Pancreas (tissue), 10 donors: Measurements from ENCODE around the gene SKAP1. TPM values are rescaled to one million over a fixed set of nuclear protein-coding genes. Genes with fewer than 3 reads are reported as not detected.

Experiments used
- ATAC-seq, 4 donors: fragments of 200-7000 bp; cut with Tn5 transposase; one replicate each; pipeline versions ENCODE4 v1.8.0 to v1.9.1; 2020; ENCODE audit warnings: mild to moderate bottlenecking in 4 of 4, moderate library complexity in 4 of 4
- DNase-seq, 6 donors: peaks; one replicate each; pipeline ENCODE4 v3.0.0-alpha.2; 2020
- FAIRE-seq: peaks from 2 replicates; lab custom pipeline; 2012; peaks lifted over from hg19 to GRCh38; lab: Jason Lieb, UNC
- H3K27ac ChIP-seq, 4 donors: fragments of 200-600 bp; sonication (generic); 1 replicate in 3 of 4; 2 replicates in 1 of 4; pipeline versions ENCODE4 v1.5.0 to v1.8.0; 2020
- H3K27me3 ChIP-seq, 4 donors: fragments of 200-600 bp; one replicate each; pipeline ENCODE4 v1.8.0; 2021
- H3K36me3 ChIP-seq, 3 donors: fragments of 200-600 bp; sonication (generic) in 1 of 3; one replicate each; pipeline versions ENCODE4 v1.5.0 to v1.8.0; 2020 to 2021
- H3K4me1 ChIP-seq, 3 donors: fragments of 200-600 bp; one replicate each; pipeline ENCODE4 v1.8.0; 2021
- H3K4me3 ChIP-seq, 4 donors: fragments of 200-600 bp; sonication (generic) in 2 of 4; one replicate each; pipeline versions ENCODE4 v1.5.0 to v1.8.0; 2020 to 2021
- H3K9me3 ChIP-seq, 4 donors: fragments of 200-600 bp; one replicate each; pipeline ENCODE4 v1.8.0; 2021
- WGBS, 2 donors: extraction: QIAGEN DNeasy Blood & Tissue Kit; methylation state at CpG; one replicate each; pipeline ENCODE4 v1.1.7; 2013; 5-methylcytosine and 5-hydroxymethylcytosine counted together
- intact Hi-C, 3 donors: fragments of 100-400 bp; cut with DNase I; formaldehyde crosslinking; loops; one replicate each; pipeline versions ENCODE4 v1.11.1 to v1.14.2; 2022
- polyA plus RNA-seq, 2 donors: library from polyadenylated mRNA; stranded (reverse); fragments of 200-250 nt; gene quantifications; one replicate each; pipeline ENCODE4 v1.2.3, GENCODE V29; 2013
- total RNA-seq, 6 donors: library from RNA; stranded (reverse); fragmentation: NEBNext Ultra II Directional in 4 of 6; extraction: Animal tissue kit (Norgen Biotek cat#: 25700) in 4 of 6; gene quantifications; one replicate each; pipeline versions ENCODE4 v1.2.1 to v1.2.4, GENCODE V29; 2021 to 2023
- TF ChIP-seq, protein P1 (sequence below), 4 donors: fragments of 200-600 bp; sonication (generic) in 3 of 4; IDR thresholded peaks; one replicate each; pipeline versions ENCODE4 v1.5.0 to v1.8.0; 2021; ENCODE audit warnings: antibody characterized with exemption in 4 of 4
- donor health status: healthy with polysubstance abuse.
- donor health status: DM: no; HTN: no; CAD: no; lungs with moderate emphysema.
- donor health status: DM: no; HTN: no; CAD: no.
- donor health status: control.
- donor health status: control.
- donor health status: Bipolar disorder and iron deficiency.
- donor health status: DM: yes; HTN: yes; CAD: no.
- donor health status: DM: no; HTN: no; CAD: no.
- donor health status: DM: no; HTN: no; CAD: no.
- donor health status: DM: yes; HTN: yes; CAD: no.

The SKAP1 gene
- total and polyA plus RNA-seq, 8 donors = 0.92 to 5.2 (median 3.0) TPM

- no peak for DNase-seq
Observed at GRCh38 chr17:48276776-48277175, 153.2 kb downstream of the SKAP1 start.

DNA sequence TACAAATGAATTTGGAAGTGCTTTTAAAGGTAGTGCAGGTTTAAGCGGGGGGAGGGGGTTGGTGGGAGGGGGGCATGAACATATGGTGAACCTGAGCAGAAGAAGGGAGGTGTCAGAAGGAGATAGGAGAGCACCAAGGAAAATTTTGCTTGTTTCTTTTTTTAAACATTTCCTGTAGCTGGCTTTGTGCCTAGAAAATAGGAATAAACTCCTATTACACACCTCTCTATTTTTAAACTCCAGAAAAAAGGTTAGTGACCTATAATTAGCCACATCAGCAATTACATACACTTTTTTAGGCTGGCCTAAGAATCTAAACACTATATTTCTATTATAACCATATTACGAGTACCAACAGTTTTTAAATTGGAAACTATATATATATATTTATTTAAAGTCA, 159.1 kb downstream of the SKAP1 start:
- TF ChIP-seq, protein P1, sequence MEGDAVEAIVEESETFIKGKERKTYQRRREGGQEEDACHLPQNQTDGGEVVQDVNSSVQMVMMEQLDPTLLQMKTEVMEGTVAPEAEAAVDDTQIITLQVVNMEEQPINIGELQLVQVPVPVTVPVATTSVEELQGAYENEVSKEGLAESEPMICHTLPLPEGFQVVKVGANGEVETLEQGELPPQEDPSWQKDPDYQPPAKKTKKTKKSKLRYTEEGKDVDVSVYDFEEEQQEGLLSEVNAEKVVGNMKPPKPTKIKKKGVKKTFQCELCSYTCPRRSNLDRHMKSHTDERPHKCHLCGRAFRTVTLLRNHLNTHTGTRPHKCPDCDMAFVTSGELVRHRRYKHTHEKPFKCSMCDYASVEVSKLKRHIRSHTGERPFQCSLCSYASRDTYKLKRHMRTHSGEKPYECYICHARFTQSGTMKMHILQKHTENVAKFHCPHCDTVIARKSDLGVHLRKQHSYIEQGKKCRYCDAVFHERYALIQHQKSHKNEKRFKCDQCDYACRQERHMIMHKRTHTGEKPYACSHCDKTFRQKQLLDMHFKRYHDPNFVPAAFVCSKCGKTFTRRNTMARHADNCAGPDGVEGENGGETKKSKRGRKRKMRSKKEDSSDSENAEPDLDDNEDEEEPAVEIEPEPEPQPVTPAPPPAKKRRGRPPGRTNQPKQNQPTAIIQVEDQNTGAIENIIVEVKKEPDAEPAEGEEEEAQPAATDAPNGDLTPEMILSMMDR (IDR thresholded peaks at IDR 0.05) = no peak
- ATAC-seq = no peak
- Histone ChIP-seq H3K4me3 (no peak overlapping the region), H3K4me1 (peaks cover 0 to 10% (median 9%) of the 10 kb centered on the region in 3 donors), H3K27me3 (no peaks in the 10 kb centered on the region), H3K27ac (no peak overlapping the region), H3K9me3 (no peaks in the 10 kb centered on the region), H3K36me3 (no peaks in the 10 kb centered on the region)
- no peak for DNase-seq
- no peak for FAIRE-seq
- WGBS, 2 donors = 70 to 87% methylated on average over 2 of the region's 2 CpGs
- intact Hi-C loops = no loop called here

More at GRCh38 chr17:48276776-48277175, 153.2 kb downstream of the SKAP1 start:
- H3K9me3 ChIP-seq = no peaks in the 10 kb centered on the region
- no peak overlapping the region for H3K27ac ChIP-seq
- intact Hi-C loops = no loop called here
- H3K27me3 ChIP-seq = no peaks in the 10 kb centered on the region
- no peaks in the 10 kb centered on the region for H3K4me1 ChIP-seq
- no peak overlapping the region for H3K4me3 ChIP-seq
- 91 to 93% methylated on average over 1 of the region's 1 CpG for WGBS, 2 donors
- no peaks in the 10 kb centered on the region for H3K36me3 ChIP-seq
- ATAC-seq (no peak), FAIRE-seq (no peak)
- TF ChIP-seq, protein P1 (IDR thresholded peaks at IDR 0.05) = no peak

- DNase-seq = no peak
- Histone ChIP-seq H3K27me3 (no peaks in the 10 kb centered on the region), H3K4me3 (no peak overlapping the region), H3K36me3 (no peaks in the 10 kb centered on the region), H3K9me3 (no peaks in the 10 kb centered on the region), H3K27ac (no peak overlapping the region), H3K4me1 (peaks cover 0 to 20% (median 16%) of the 10 kb centered on the region in 3 donors)
- FAIRE-seq = no peak
- TF ChIP-seq, protein P1 (IDR thresholded peaks at IDR 0.05) = no peak
- 79 to 91% methylated on average over 1 of the region's 1 CpG for WGBS, 2 donors
- intact Hi-C loops = no loop called here
- ATAC-seq = no peak
Observed at GRCh38 chr17:48269209-48269608, 160.8 kb downstream of the SKAP1 start.

DNA sequence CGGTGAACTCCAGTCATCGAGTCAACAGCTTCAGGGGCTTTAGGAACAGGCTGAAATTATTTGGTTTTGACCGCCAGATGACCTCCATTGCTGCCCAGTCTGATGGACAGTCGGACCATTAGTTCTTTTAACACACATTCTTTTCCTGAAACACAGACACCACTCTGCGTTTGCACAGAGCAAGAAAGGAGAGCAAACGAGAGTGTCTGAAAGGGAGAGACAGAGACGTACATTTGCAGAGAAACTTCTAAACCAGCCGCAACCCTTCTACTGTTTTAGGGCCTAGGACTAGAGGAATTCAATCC, 166.3 kb downstream of the SKAP1 start:
- ATAC-seq (no peak), DNase-seq (no peak), FAIRE-seq (no peak)
- WGBS, 2 donors = 85 to 92% methylated on average over 8 of the region's 8 CpGs
- TF ChIP-seq, protein P1 (IDR thresholded peaks at IDR 0.05) = no peak
- H3K27ac ChIP-seq = no peak overlapping the region
- peaks cover 0 to 19% (median 13%) of the 10 kb centered on the region in 3 donors for H3K4me1 ChIP-seq
- no peaks in the 10 kb centered on the region for H3K36me3 ChIP-seq
- H3K9me3 ChIP-seq = no peaks in the 10 kb centered on the region
- no peak overlapping the region for H3K4me3 ChIP-seq
- H3K27me3 ChIP-seq = no peaks in the 10 kb centered on the region
- intact Hi-C loops = no loop called here

GRCh38 chr17:48262982-48263730, 166.9 kb downstream of the SKAP1 start:
- H3K27ac ChIP-seq = no peak overlapping the region
- DNase-seq (no peak), ATAC-seq (no peak), FAIRE-seq (no peak)
- intact Hi-C loops = no loop called here
- H3K4me1 ChIP-seq = peaks cover 0 to 16% (median 10%) of the 10 kb centered on the region in 3 donors
- H3K36me3 ChIP-seq = no peaks in the 10 kb centered on the region
- no peaks in the 10 kb centered on the region for H3K27me3 ChIP-seq
- H3K9me3 ChIP-seq = no peaks in the 10 kb centered on the region
- no peak overlapping the region for H3K4me3 ChIP-seq
- 24 to 54% methylated on average over 2 of the region's 2 CpGs for WGBS, 2 donors
- TF ChIP-seq, protein P1 (IDR thresholded peaks at IDR 0.05) = peak in 1 of 4 donors; percentile 13
